Stimulated activated naive B cell treated with anti-CD40 and anti-IgM and Interleukin-4, amounts not matched to agents 10 μg/mL and 1 μg/mL and 100 μg/mL, for 72 hours (primary cell): ENCODE results near the gene FOXP3.

Source experiments
- ATAC-seq, 2 donors: fragments of 150-1000 bp; cut with Tn5 transposase; replicated peaks; 2 replicates each; pipeline ENCODE4 v1.10.0; 2021; ENCODE audit warnings: moderate library complexity in 1 of 2
- DNase-seq: peaks from one replicate; pipeline ENCODE4 v3.0.0; 2021
- H3K27ac Mint-ChIP-seq: one replicate; pipeline ENCODE4 v1.8.0; 2022; ENCODE audit warnings: mild to moderate bottlenecking, mixed read lengths
- H3K27me3 Mint-ChIP-seq, 2 donors: one replicate each; pipeline ENCODE4 v1.8.0; 2022; ENCODE audit warnings: mixed read lengths in 2 of 2
- H3K36me3 Mint-ChIP-seq, 2 donors: one replicate each; pipeline ENCODE4 v1.8.0; 2022; ENCODE audit warnings: mixed read lengths in 2 of 2, mild to moderate bottlenecking in 1 of 2
- H3K4me1 Mint-ChIP-seq, 2 donors: one replicate each; pipeline ENCODE4 v1.8.0; 2022; ENCODE audit warnings: mixed read lengths in 2 of 2, mild to moderate bottlenecking in 1 of 2
- H3K4me3 Mint-ChIP-seq, 2 donors: one replicate each; pipeline ENCODE4 v1.8.0; 2022; ENCODE audit warnings: mild to moderate bottlenecking in 2 of 2, mixed read lengths in 2 of 2, moderate library complexity in 1 of 2
- H3K9me3 Mint-ChIP-seq, 2 donors: one replicate each; pipeline ENCODE4 v1.8.0; 2022; ENCODE audit warnings: mixed read lengths in 2 of 2, mild to moderate bottlenecking in 1 of 2

The FOXP3 gene

GRCh38 chrX:49208399-49208798 lies 56.1 kb downstream of the FOXP3 start:
- Mint-ChIP-seq H3K36me3 (no peaks in the 10 kb centered on the region), H3K27ac (no peak overlapping the region), H3K4me1 (peaks cover 0 to 1% of the 10 kb centered on the region in 2 donors), H3K4me3 (no peak overlapping the region), H3K9me3 (peaks cover 0 to 6% of the 10 kb centered on the region in 2 donors), H3K27me3 (peaks cover 0 to 6% of the 10 kb centered on the region in 2 donors)
- ATAC-seq (no peak), DNase-seq (no peak)

DNA sequence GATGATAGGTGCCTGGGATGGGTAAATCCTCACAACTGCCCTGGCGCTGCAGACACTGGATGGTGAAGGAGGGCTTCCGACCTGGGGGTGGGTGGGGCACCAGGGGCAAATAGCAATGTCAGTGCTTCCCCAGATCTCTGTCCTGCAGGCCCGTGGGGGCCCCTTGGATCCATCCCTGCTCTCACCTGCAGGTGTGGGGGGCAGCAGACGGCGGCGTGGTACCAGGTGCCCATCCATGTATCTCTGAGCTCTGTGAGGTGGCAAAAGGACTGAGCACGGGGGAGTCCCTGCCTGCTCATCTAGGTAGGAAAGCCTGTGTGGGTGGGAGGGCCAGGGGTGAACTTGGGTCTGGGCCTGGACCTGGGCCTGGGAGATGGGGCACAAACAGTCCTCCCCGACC lies 58.0 kb downstream of the FOXP3 start:
- Mint-ChIP-seq H3K4me3 (no peak overlapping the region), H3K9me3 (no peaks in the 10 kb centered on the region), H3K27me3 (peaks cover 0 to 6% of the 10 kb centered on the region in 2 donors), H3K36me3 (no peaks in the 10 kb centered on the region), H3K27ac (no peak overlapping the region), H3K4me1 (peaks cover 0 to 1% of the 10 kb centered on the region in 2 donors)
- no peak for DNase-seq
- no peak for ATAC-seq

- ATAC-seq, result no peak
- no peaks in the 10 kb centered on the region for H3K27me3 Mint-ChIP-seq
- no peak overlapping the region for H3K4me3 Mint-ChIP-seq
- no peak overlapping the region for H3K27ac Mint-ChIP-seq
- DNase-seq, result no peak
- no peaks in the 10 kb centered on the region for H3K9me3 Mint-ChIP-seq
- peaks cover 0 to 4% of the 10 kb centered on the region in 2 donors for H3K4me1 Mint-ChIP-seq
- no peaks in the 10 kb centered on the region for H3K36me3 Mint-ChIP-seq
Measured at GRCh38 chrX:49205443-49205842, 59.1 kb downstream of the FOXP3 start.

DNA sequence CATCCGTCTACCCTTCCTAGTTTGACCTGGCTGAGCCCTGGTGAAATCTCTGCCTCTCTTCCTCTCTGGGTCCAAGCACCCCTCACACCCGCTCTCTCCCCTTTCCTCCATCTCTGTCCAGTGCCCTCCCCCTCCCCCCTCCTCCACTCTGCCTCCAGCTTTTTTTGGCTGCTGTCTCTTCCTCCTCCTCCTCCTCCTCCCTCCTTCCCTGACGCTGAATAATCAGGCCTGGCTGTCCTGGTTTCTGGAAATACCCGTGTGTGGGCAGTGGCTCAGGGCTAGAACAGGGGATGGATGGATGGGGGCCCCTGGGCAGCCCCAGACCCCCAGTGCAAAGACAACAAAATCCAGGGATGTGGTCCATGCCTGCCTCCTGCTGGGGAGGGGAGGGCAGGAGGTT lies 59.8 kb downstream of the FOXP3 start:
- DNase-seq (no peak), ATAC-seq (no peak)
- H3K27ac Mint-ChIP-seq, result no peak overlapping the region

DNA sequence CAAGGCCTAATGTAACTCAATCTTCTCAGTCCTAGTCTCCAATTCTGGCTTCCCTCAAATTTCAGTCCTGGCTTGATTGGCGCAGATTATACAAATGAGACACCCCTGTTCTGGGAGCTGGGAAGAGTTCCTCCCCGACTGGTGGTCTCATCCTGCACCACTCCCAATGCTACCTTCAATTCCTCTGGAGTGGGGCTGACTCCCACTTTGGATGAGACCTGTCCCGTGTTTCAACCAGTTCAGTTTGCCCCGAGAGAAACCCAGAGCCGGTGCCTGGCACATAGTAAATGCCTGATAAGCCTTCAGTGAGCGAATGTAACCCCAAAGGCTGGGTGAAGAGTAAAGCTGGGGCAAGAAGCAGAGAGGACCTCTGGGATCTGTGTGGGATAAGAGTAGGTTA lies 60.5 kb downstream of the FOXP3 start:
- H3K27ac Mint-ChIP-seq, result no peak overlapping the region
- no peaks in the 10 kb centered on the region for H3K9me3 Mint-ChIP-seq
- H3K4me1 Mint-ChIP-seq, result peaks cover 3 to 6% of the 10 kb centered on the region in 2 donors
- DNase-seq (no peak), ATAC-seq (no peak)
- H3K27me3 Mint-ChIP-seq, result no peaks in the 10 kb centered on the region
- peaks cover 0 to under 1% of the 10 kb centered on the region in 2 donors for H3K36me3 Mint-ChIP-seq
- H3K4me3 Mint-ChIP-seq, result no peak overlapping the region

More for the DNA sequence above, 59.8 kb downstream of the FOXP3 start:
- Mint-ChIP-seq H3K27me3 (no peaks in the 10 kb centered on the region), H3K36me3 (no peaks in the 10 kb centered on the region), H3K9me3 (no peaks in the 10 kb centered on the region), H3K4me1 (peaks cover 0 to 5% of the 10 kb centered on the region in 2 donors), H3K4me3 (no peak overlapping the region)

DNA sequence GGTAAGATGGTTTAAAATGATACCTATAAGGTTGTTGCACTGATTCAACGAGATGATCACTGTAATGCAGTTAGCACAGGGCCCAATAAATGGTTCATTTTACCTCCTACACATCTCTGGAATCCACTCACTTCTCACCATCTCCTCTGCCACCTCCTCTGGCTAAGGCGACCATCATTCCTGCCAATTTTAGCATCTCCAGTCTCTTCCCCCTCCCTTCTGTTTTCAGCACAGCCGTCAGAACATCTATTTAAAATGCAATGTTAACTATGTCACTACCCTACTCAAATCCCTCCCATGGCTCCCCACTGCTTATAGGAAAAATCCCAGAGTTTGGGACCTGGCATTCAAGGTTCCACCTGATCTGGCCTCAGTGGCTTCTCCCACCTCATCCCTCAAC lies 61.0 kb downstream of the FOXP3 start:
- no peak overlapping the region for H3K4me3 Mint-ChIP-seq

DNA sequence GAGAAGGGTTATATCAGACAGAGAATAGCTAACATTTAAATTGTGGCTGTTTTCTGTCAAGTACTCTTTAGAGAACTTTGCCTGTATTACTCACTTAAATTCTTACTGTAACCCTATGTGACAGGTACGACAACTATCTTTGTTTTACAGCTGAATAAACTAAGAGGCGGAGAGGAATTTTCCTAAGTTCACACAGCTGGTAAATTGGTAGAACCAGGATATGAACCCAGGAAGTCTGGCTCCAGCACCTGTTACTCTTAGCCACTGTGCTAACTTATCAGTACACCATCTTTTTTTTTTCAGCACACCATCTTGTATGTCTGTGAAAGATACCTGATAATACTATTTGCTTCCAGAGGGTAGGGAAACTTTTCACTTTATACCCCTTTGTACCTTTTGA lies 62.5 kb downstream of the FOXP3 start:
- H3K4me3 Mint-ChIP-seq, result no peak overlapping the region
- peaks cover 0 to 1% of the 10 kb centered on the region in 2 donors for H3K36me3 Mint-ChIP-seq
- DNase-seq, result no peak
- peaks cover 0 to 7% of the 10 kb centered on the region in 2 donors for H3K27me3 Mint-ChIP-seq
- peaks cover 6 to 12% of the 10 kb centered on the region in 2 donors for H3K4me1 Mint-ChIP-seq
- no peak for ATAC-seq
- H3K9me3 Mint-ChIP-seq, result no peaks in the 10 kb centered on the region
- H3K27ac Mint-ChIP-seq, result no peak overlapping the region

More for the DNA sequence above, 61.0 kb downstream of the FOXP3 start:
- no peak overlapping the region for H3K27ac Mint-ChIP-seq
- H3K9me3 Mint-ChIP-seq, result no peaks in the 10 kb centered on the region
- H3K27me3 Mint-ChIP-seq, result no peaks in the 10 kb centered on the region
- H3K36me3 Mint-ChIP-seq, result peaks cover 0 to 1% of the 10 kb centered on the region in 2 donors
- DNase-seq, result no peak
- H3K4me1 Mint-ChIP-seq, result peaks cover 6 to 9% of the 10 kb centered on the region in 2 donors
- no peak for ATAC-seq
